AG09319 (cell line): Measurements from ENCODE around the gene HMX1.

ENCODE experiments used
- DNase-seq: peaks from one replicate; pipeline ENCODE4 v3.0.0-alpha.2; 2010; ENCODE audit warnings: low read depth; ENCODE audit errors: extremely low read depth
- CTCF ChIP-seq: IDR thresholded peaks from 2 replicates; pipeline ENCODE4 v1.5.1; 2011; ENCODE audit warnings: low read depth, mild to moderate bottlenecking, inconsistent platforms, low read length, moderate library complexity

HMX1 gene

GRCh38 chr4:8834681-8835220 is 36.9 kb downstream of the HMX1 start:
- TF ChIP-seq CTCF = no peak
- DNase-seq = no peak

GRCh38 chr4:8832113-8832915 is 39.3 kb downstream of the HMX1 start:
- no peak for DNase-seq
- no peak for TF ChIP-seq CTCF

- TF ChIP-seq CTCF = no peak
- DNase-seq = no peak
Observed at GRCh38 chr4:8831221-8832112, 40.2 kb downstream of the HMX1 start.

- no peak for DNase-seq
- no peak for TF ChIP-seq CTCF
Observed at GRCh38 chr4:8830611-8831200, 40.9 kb downstream of the HMX1 start.

GRCh38 chr4:8830056-8830455 is 41.6 kb downstream of the HMX1 start:
- TF ChIP-seq CTCF = no peak
- no peak for DNase-seq

GRCh38 chr4:8829584-8829983 is 42.1 kb downstream of the HMX1 start:
- no peak for DNase-seq
- TF ChIP-seq CTCF = no peak
